Neural cell (in vitro differentiated cells): ENCODE measurements around the gene H19. TPM values are rescaled to one million over a fixed set of nuclear protein-coding genes. Genes with fewer than 3 reads are reported as not detected.

Experiments used
- H2AFZ ChIP-seq: fragments of 200-600, 300-800 bp; sonication (generic), shearing (Covaris generic); 2 replicates; pipeline ENCODE4 v1.6.0; 2014; ENCODE audit warnings: low read depth, mild to moderate bottlenecking, antibody characterized with exemption, low read length, moderate library complexity
- H3F3A ChIP-seq: fragments of 200-600 bp; shearing (Covaris generic); 2 replicates; pipeline ENCODE4 v1.6.1; 2016; ENCODE audit warnings: mild to moderate bottlenecking, moderate library complexity, mixed read lengths, antibody characterized with exemption, low read length; ENCODE audit not compliant: insufficient read depth, poor library complexity, severe bottlenecking
- H3K27ac ChIP-seq: fragments of 200-600, 300-800 bp; sonication (generic), shearing (Covaris generic); 2 replicates; pipeline ENCODE4 v1.5.1; 2014; ENCODE audit warnings: mild to moderate bottlenecking, low read length, moderate library complexity
- H3K27me3 ChIP-seq: fragments of 300-800, 200-600 bp; sonication (generic), shearing (Covaris generic); 2 replicates; pipeline ENCODE4 v1.6.0; 2014; ENCODE audit warnings: mild to moderate bottlenecking, low read depth, low read length, moderate library complexity; ENCODE audit not compliant: insufficient read depth
- H3K36me3 ChIP-seq: fragments of 300-800, 200-600 bp; sonication (generic), shearing (Covaris generic); 2 replicates; pipeline ENCODE4 v1.5.1; 2014; ENCODE audit warnings: mild to moderate bottlenecking, antibody characterized with exemption, low read length, moderate library complexity; ENCODE audit not compliant: insufficient read depth
- H3K4me2 ChIP-seq: fragments of 300-800, 200-600 bp; sonication (generic), shearing (Covaris generic); 2 replicates; pipeline ENCODE4 v1.6.0; 2014; ENCODE audit warnings: mild to moderate bottlenecking, low read length
- H3K4me3 ChIP-seq: fragments of 300-800, 200-600 bp; sonication (generic), shearing (Covaris generic); 2 replicates; pipeline ENCODE4 v1.5.1; 2014; ENCODE audit warnings: mild to moderate bottlenecking, low read length, moderate library complexity
- H3K79me2 ChIP-seq: fragments of 200-600 bp; shearing (Covaris generic); replicated peaks from 2 replicates; pipeline ENCODE4 v1.6.0; 2014; ENCODE audit warnings: mild to moderate bottlenecking, low read length, moderate library complexity; ENCODE audit not compliant: insufficient read depth
- H3K9ac ChIP-seq: fragments of 300-800, 200-600 bp; sonication (generic), shearing (Covaris generic); 2 replicates; pipeline ENCODE4 v1.6.1; 2016; ENCODE audit warnings: mild to moderate bottlenecking, low read length, mixed read lengths
- H3K9me2 ChIP-seq: fragments of 200-600 bp; shearing (Covaris generic); 2 replicates; pipeline ENCODE4 v1.6.1; 2016; ENCODE audit warnings: mild to moderate bottlenecking, low read length, mixed read lengths; ENCODE audit not compliant: insufficient read depth
- H3K9me3 ChIP-seq: fragments of 200-600, 300-800 bp; sonication (generic), shearing (Covaris generic); 2 replicates; pipeline ENCODE4 v1.6.1; 2016; ENCODE audit warnings: mild to moderate bottlenecking, mixed run types, low read length, moderate library complexity, mixed read lengths
- H4K20me1 ChIP-seq: fragments of 200-600 bp; shearing (Covaris generic); 2 replicates; pipeline ENCODE4 v1.6.1; 2016; ENCODE audit warnings: mild to moderate bottlenecking, mixed run types; ENCODE audit not compliant: insufficient read depth
- EP300 ChIP-seq: fragments of 450-650 bp; conservative IDR thresholded peaks from 2 replicates; pipeline ENCODE4 v1.6.1; 2014; ENCODE audit warnings: antibody characterized with exemption, mild to moderate bottlenecking, moderate library complexity; ENCODE audit not compliant: poor library complexity, severe bottlenecking
- EZH2 ChIP-seq: fragments of 200-600, 300-800 bp; shearing (Covaris generic), sonication (generic); IDR thresholded peaks from 2 replicates; pipeline ENCODE4 v1.6.1; 2014; ENCODE audit warnings: antibody characterized with exemption, low read length, borderline replicate concordance, mild to moderate bottlenecking; ENCODE audit not compliant: insufficient read depth, poor library complexity, severe bottlenecking
- MXI1 ChIP-seq: fragments of 450-650 bp; conservative IDR thresholded peaks from 2 replicates; pipeline ENCODE4 v1.6.1; 2014; ENCODE audit warnings: antibody characterized with exemption, mild to moderate bottlenecking; ENCODE audit not compliant: poor library complexity, severe bottlenecking
- POLR2AphosphoS5 ChIP-seq: IDR thresholded peaks from 2 replicates; pipeline ENCODE4 v1.6.1; 2012
- RAD21 ChIP-seq: fragments of 450-650 bp; conservative IDR thresholded peaks from 2 replicates; pipeline ENCODE4 v1.6.1; 2014; ENCODE audit warnings: antibody characterized with exemption, mild to moderate bottlenecking, moderate library complexity
- SMC3 ChIP-seq: fragments of 450-650 bp; conservative IDR thresholded peaks from 2 replicates; pipeline ENCODE4 v1.6.1; 2014; ENCODE audit warnings: antibody characterized with exemption, mild to moderate bottlenecking, moderate library complexity; ENCODE audit not compliant: poor library complexity
- TAF1 ChIP-seq: IDR thresholded peaks from 2 replicates; pipeline ENCODE4 v1.6.1; 2012; ENCODE audit warnings: low read depth
- polyA plus RNA-seq: library from polyadenylated mRNA; depleted of rRNA; stranded (reverse); fragments of >200 nt; gene quantifications from 2 replicates; pipeline ENCODE4 v1.2.3, GENCODE V29; 2014
- TF ChIP-seq, protein P1 (sequence below): fragments of 450-650 bp; IDR thresholded peaks from 2 replicates; pipeline ENCODE4 v1.5.1; 2014; ENCODE audit warnings: antibody characterized with exemption, mild to moderate bottlenecking, moderate library complexity; ENCODE audit not compliant: poor library complexity, severe bottlenecking
- TF ChIP-seq, protein P2 (sequence below): IDR thresholded peaks from 2 replicates; pipeline ENCODE4 v1.6.1; 2012; ENCODE audit warnings: borderline replicate concordance

The H19 gene
- polyA plus RNA-seq, 1 donor from 2014 or later: not detected

DNA sequence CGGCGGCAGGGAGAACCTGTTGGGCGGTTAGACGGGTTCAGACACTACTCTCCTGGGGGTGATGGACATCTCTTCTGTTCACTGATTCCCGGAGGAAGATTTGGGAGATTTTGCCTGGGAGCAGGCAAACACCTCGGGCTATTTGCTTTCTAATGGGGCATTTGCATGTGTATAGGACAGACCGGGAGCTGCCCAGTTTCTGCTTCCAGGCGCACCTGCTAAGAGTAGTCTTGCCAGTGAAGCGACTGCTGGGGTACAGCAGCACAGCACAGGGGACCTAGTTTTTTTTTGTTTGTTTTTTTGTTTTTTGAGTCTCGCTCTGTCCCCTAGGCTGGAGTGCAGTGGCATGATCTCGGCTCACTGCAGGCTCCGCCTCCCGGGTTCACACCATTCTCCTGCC lies 6.8 kb upstream of the H19 start:
- no peak overlapping the region for H3K4me3 ChIP-seq
- no peak overlapping the region for H3K4me2 ChIP-seq
- no peak for TF ChIP-seq POLR2AphosphoS5
- no peak for TF ChIP-seq TAF1
- TF ChIP-seq MXI1: no peak
- TF ChIP-seq SMC3: no peak
- TF ChIP-seq, protein P1, sequence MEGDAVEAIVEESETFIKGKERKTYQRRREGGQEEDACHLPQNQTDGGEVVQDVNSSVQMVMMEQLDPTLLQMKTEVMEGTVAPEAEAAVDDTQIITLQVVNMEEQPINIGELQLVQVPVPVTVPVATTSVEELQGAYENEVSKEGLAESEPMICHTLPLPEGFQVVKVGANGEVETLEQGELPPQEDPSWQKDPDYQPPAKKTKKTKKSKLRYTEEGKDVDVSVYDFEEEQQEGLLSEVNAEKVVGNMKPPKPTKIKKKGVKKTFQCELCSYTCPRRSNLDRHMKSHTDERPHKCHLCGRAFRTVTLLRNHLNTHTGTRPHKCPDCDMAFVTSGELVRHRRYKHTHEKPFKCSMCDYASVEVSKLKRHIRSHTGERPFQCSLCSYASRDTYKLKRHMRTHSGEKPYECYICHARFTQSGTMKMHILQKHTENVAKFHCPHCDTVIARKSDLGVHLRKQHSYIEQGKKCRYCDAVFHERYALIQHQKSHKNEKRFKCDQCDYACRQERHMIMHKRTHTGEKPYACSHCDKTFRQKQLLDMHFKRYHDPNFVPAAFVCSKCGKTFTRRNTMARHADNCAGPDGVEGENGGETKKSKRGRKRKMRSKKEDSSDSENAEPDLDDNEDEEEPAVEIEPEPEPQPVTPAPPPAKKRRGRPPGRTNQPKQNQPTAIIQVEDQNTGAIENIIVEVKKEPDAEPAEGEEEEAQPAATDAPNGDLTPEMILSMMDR: no peak
- TF ChIP-seq EZH2: no peak
- TF ChIP-seq, protein P2, sequence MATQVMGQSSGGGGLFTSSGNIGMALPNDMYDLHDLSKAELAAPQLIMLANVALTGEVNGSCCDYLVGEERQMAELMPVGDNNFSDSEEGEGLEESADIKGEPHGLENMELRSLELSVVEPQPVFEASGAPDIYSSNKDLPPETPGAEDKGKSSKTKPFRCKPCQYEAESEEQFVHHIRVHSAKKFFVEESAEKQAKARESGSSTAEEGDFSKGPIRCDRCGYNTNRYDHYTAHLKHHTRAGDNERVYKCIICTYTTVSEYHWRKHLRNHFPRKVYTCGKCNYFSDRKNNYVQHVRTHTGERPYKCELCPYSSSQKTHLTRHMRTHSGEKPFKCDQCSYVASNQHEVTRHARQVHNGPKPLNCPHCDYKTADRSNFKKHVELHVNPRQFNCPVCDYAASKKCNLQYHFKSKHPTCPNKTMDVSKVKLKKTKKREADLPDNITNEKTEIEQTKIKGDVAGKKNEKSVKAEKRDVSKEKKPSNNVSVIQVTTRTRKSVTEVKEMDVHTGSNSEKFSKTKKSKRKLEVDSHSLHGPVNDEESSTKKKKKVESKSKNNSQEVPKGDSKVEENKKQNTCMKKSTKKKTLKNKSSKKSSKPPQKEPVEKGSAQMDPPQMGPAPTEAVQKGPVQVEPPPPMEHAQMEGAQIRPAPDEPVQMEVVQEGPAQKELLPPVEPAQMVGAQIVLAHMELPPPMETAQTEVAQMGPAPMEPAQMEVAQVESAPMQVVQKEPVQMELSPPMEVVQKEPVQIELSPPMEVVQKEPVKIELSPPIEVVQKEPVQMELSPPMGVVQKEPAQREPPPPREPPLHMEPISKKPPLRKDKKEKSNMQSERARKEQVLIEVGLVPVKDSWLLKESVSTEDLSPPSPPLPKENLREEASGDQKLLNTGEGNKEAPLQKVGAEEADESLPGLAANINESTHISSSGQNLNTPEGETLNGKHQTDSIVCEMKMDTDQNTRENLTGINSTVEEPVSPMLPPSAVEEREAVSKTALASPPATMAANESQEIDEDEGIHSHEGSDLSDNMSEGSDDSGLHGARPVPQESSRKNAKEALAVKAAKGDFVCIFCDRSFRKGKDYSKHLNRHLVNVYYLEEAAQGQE: no peak
- TF ChIP-seq RAD21: no peak
- no peak for TF ChIP-seq EP300
- H3K79me2 ChIP-seq: no peaks in the 10 kb centered on the region
- H3K9me3 ChIP-seq: no peaks in the 10 kb centered on the region
- no peaks in the 10 kb centered on the region for H3K9me2 ChIP-seq
- H3K27me3 ChIP-seq: no peaks in the 10 kb centered on the region
- no peak overlapping the region for H2AFZ ChIP-seq
- H3K36me3 ChIP-seq: no peaks in the 10 kb centered on the region
- no peaks in the 10 kb centered on the region for H4K20me1 ChIP-seq
- no peak overlapping the region for H3K9ac ChIP-seq
- H3F3A ChIP-seq: no peaks in the 10 kb centered on the region
- H3K27ac ChIP-seq: no peak overlapping the region

DNA sequence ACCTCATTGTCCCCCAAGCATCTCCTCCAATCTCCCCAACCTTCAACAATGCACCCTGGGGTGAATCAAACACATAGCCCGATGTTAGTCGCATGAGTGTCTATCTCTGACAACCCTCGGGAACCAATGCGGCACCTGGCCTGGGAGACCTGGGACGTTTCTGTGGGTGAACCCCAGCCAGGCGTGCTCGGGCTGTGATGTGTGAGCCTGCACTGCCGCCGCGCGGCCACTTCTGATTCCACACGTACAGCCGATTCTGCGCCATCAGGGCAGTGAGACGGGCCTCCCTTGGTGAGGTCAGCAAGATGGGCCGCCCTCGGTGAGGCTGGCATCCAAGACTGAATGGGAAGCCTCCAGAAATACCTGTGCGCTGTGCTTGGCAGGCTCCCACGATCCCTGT lies 5.2 kb upstream of the H19 start:
- no peaks in the 10 kb centered on the region for H3K9me3 ChIP-seq
- no peaks in the 10 kb centered on the region for H4K20me1 ChIP-seq
- TF ChIP-seq EP300: no peak
- TF ChIP-seq, protein P1: no peak
- no peak for TF ChIP-seq POLR2AphosphoS5
- no peak for TF ChIP-seq RAD21
- TF ChIP-seq SMC3: no peak
- TF ChIP-seq, protein P2: no peak
- TF ChIP-seq TAF1: no peak
- TF ChIP-seq EZH2: no peak
- TF ChIP-seq MXI1: no peak
- no peaks in the 10 kb centered on the region for H3K79me2 ChIP-seq
- no peak overlapping the region for H2AFZ ChIP-seq
- H3K27ac ChIP-seq: no peak overlapping the region
- H3K9ac ChIP-seq: no peak overlapping the region
- no peaks in the 10 kb centered on the region for H3K36me3 ChIP-seq
- no peak overlapping the region for H3K4me3 ChIP-seq
- no peaks in the 10 kb centered on the region for H3K9me2 ChIP-seq
- H3K27me3 ChIP-seq: no peaks in the 10 kb centered on the region
- no peak overlapping the region for H3K4me2 ChIP-seq
- no peaks in the 10 kb centered on the region for H3F3A ChIP-seq
